Hematopoietic multipotent progenitor cell treated with erythropoietin and hydrocortisone succinate and interleukin-3 and kit ligand, for 4 days (in vitro differentiated cells): ENCODE data around the gene GAR1.
A peak's percentile ranks its signal among the peaks of the same experiment; 100 is the strongest.
"Not testable (repeated sequence)": the region's sequence is repeated elsewhere in the genome, so short reads cannot be mapped to it uniquely, and the experiment has no call there.

ENCODE experiments used
- DNase-seq: peaks from one replicate; pipeline ENCODE4 v3.0.0-alpha.2; 2015

Gene GAR1

DNA sequence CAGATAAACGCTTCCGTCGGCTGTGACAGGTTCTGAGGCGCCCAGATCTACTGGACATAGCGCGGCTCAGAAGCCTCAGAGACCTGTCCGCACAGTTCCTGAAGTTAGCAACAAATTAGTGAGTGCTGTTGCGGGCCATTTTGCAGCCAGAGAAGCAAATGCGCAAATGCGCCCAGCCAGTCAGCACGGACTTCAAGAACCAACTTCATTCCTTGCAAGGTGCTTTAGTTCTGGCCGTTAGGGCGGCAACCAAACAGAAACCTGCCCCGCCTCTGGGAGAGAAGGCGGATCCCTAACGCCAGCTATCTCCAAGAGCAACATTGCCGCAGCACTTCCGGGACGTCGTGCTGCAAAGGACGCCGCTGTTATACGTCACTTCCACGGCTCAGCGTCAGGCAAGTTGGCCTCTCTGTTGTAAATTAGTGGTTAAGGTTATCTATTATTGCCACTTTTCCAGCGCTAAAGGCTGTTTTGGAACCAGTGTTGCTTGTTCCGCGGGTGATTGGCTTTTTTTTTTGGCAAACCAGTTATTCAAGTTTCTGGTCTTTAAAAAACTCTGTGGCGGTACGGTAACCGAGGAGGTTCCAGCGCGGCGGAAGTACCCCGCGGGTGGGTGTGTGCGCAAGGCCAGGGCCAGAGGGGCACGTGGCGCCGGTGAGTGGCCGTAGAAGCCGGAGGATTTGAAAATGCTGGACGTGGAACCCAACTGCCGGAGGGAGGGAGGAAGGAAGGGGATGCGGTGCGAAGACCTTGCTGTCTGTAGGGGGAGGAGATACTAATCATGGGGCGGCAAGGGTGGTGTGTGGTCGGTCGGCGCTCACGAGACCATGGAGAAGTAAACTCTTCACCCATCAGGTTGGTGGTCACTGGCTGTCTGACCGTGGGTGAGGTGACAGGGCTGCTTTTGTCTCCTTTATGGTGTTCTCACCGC, at the start of gene GAR1:
Gene GAR1, plus strand, starts transcription at position 612 of the 931 bp plus-strand sequence. CDS start 403 bp downstream, outside the sequence.
- peak; percentile 99 for DNase-seq

DNA sequence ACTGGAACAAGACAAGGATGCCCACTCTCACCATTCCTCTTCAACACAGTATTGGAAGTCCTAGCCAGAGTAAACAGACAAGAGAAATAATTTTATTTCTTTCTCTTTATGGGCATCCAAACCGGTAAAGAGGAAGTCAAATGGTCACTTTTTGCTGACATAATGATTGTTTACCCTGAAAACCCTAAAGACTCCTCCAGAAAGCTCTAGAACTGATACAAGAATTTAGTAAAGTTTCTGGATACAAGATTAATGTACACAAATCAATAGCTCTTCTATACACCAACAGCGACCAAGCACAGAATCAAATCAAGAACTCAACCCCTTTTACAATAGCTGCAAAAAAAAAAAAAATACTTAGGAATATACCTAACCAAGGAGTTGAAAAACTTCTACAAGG, 33.5 kb upstream of the GAR1 start:
- not testable (repeated sequence) for DNase-seq

DNA sequence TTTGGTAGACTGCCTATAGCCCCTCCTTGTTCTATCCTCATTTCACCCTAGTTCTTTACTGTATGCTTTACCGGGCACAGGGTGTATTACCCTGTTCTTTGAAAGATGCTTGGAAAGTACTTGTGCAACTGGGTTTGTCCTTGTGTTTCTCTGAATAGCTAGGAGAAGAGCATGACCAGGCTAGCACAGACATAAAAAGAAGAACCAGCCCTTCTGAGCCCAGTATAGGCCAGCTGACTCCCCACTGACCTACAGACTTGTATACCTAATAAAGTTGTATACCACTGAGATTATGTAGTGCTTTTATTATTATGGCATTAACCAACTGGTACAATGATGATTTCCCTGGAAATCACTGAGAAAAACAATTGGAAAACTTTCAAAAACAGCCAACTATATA, 28.7 kb upstream of the GAR1 start:
- no peak for DNase-seq

DNA sequence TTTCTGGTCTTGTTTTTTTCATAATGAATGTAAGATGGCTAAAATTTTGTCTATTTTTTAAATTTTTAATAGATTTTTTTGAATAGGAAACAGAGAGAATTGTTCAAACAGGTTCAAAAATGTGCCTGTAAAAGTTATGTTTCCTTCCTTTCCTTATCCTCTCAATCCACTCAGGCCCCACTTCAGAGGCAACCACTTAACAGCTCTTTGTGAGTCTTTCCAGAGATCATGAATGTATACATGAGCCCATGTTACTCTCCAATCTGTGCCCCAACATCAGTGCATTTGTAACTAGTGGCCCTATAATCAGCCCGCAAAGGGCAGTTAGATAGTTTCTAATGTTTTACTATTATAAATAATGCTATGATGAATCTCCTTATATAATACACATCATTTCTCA, 27.8 kb upstream of the GAR1 start:
- DNase-seq, result no peak

DNA sequence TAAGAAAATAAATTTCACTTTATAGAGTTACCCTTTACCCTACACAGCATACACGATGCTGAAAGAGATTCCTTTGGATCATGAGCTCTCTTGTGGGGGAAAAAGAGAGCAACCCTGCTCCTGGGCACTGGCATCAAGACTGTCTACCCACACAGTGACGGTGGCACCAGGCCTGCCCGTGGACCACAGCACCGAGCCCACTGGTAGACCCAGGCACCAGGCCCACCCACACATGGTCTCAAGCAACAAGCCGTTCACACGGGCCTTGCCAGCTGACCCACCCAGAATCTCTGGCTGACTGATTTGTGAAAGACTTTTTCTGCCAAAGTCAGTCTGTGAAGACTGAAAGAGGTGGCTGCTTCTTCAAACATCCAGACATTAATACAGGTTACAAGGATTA, 20.5 kb upstream of the GAR1 start:
- DNase-seq, result no peak

DNA sequence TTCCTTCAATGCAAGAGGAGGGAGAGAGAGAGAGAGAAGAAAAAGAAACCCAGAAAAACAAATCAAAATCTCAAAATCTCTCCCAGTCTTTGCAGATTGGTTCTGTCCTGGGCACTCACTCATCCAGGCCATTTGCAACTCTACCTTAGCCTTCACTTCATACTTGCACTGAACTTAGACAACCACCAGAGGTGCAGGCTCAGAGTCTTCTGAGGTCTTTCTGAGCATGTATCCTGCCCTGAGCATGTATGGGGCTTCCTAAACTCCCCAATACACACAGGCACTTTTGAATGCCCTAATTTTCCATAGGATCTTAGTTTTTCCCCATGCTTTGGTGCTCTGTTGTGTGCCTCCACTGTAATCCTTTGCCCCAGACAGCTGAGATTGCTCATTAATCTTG, 16.7 kb upstream of the GAR1 start:
- DNase-seq, result no peak

DNA sequence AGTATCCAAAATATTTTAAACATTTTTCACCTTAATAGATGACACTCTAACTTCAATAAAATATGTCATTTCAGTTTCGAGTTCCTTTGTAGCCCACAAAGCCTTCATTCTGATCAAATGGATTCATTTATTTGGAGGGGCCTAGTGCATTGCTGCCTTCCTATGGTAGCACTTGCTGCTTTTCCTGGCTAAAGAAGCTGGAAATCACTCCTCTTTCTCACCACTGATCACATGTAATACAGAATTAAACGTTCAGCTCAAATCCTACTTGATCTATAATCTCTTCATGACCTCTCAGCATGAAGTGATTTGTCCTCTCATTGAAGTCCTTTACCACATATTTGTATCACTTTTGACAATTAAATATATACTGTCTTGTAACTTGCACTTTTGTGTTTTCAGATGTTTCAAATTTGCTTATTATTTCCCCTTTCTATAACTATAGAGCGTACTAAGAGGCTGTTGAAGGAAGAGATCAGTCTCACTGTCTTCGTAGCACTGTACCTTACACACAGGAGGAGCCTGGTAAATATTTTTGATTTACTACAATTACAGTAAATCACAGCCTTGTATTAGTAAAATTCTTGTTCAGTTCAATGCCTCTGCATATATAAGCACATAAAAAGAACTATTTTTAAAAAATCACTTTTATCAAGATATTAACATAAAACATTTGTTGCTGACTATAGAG, 14.3 kb upstream of the GAR1 start:
- DNase-seq, result no peak

DNA sequence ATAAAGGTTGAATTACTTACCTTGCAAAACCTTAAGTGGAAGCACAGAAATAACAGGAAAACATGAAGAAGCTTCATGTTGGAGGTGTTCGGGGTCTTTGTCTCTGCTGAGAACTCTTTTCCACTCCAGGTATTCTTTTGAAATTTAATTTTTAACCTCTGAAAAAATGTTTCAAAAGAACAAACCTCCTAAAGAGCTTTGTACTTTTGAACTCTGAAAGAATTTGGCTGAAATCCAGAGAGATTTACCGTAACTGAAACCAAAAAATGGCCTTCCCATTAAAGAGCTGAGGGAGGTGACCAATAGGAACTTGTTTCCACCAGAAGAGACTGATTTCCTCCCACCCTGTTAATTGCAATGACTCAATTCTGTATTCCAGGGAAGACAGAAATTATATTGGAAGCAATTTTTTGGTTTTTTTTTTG, 13.7 kb upstream of the GAR1 start, which contains the start of gene CFI:
Gene CFI, minus strand, starts transcription at position 105 of the 425 bp plus-strand sequence. Its CDS starts 28 bp downstream, at position 77.
- DNase-seq, result peak; percentile 24

DNA sequence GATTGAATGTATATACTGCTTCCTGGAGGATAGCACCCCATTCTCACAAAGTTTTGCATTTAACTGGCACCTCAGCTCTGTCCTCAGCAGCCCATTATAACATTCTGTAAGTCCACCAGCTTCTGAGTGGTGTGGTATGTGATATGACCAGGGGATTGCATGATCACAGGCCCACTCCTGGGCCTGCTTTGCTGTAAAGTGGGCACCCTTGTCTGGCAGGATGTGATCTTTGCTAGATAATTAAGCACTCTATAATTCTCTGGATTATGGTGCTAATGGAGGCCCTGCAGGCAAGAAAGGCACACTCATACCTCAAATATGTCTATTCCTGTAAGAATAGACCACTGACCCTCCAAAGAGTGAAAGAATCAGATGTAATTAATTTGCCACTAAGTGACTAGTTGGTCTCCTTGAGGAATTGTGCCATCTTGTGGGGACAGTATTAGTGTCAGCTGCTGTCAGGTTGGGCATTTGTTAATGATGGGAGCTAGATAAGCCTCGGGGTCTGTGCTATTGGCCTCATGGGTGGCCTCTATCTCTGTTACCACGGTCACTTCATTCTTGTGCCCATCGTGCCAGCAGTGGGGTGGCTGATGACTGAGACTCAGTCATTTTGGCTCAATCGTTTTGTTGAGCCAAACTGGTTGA, 11.5 kb upstream of the GAR1 start:
- peak; percentile 80 for DNase-seq

DNA sequence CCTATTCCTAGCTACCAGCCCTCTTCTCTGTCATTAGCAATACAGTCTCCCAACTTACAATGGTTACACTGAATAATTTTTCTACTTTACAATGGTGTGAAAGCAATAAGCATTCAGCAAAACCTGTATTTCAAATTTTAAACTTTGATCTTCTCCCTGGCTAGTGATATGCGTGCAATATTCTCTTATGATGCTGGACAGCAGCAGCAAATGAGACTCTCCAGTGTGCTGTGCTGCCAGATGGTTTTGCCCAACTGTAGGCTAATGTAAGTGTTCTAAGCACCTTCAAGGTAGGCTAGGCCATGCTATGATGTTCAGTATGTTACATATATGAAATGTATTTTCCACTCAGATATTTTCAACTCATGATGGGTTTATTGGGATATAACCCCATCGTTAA, 5.9 kb upstream of the GAR1 start:
- no peak for DNase-seq

DNA sequence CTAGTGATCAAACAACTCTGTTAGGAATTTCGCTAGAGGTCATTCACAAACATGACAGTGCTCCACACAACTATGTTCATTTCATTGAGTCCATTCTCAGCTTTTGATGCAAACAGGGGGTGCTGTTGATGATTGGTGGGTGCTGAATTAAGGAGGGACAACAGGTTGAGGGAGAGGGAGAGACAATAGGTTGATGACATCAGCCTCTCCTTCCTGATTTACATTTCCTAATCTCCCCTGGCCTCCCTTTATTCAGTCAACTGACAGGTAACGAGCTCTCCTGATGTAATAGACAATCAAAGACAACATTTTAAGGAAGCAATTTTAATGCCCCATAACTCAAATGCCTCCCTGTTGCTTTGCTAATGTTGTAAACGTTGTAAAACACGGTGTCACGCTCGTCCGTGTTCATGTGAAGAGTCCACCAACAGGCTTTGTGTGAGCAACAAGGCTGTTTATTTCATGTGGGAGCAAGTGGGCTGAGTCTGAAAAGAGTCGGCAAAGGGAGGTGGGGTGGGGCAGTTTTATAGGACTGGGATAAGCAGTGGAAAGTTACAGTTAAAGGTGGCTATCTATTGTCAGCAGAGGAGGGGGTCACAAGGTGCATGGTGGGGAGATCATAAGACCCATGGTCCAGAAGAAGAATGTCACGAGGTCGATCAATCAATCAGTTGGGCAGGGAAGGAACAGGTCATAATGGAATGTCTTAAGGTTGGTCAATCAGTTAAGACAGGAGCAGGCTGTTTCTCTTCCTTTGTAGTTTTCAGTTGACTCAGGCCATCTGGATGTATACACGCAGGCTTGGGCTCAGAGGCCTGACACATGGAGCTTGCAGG, 4.8 kb upstream of the GAR1 start:
- no peak for DNase-seq

DNA sequence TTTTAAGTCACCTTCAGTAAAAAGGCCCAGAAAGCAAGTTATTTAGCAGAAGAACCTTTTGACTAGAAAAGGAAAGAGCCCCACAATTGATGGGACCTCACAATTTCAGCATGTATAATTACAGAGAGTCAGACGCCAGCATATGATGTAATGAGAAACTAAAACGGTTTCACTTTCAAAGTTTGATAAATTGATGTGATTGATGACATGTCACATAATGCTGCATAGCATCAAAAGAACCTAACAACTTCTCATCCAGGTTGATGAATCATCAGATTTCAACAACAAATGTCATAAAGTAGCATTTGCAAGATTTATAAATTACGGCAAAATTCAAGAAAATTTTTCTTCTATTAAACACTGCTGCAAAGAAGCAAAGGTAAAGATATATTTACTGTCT, 3.9 kb upstream of the GAR1 start:
- no peak for DNase-seq

DNA sequence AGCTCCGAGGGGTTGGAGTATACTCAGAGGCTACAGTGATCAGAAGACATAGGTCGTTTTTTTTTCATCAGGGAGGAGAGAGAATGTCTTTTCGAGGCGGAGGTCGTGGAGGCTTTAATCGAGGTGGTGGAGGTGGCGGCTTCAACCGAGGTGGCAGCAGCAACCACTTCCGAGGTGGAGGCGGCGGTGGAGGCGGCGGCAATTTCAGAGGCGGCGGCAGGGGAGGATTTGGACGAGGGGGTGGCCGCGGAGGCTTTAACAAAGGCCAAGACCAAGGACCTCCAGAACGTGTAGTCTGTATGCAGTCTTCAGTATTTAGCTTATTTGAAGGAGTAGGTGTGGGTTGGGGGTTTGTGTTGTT, 500 bp downstream of the GAR1 start:
- peak; percentile 51 for DNase-seq

DNA sequence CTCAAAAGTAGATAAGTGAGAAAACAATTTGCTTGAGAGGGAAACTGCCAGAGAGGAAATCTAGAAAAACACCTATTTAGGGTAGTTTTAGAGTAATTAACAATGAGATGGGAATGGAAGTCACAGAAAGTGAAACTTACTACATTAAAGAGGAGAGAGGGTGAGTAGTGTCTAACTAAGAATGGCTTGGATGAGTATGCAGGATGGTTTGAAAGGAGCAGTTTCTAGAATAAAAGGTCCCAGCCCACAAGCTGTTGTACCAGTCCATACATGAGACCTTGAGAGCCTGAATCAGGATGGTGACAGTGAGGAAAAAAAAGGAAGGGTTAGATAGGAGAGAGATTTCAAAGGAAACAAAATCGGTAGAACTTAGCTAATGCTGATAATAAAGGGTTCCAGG, 1.3 kb downstream of the GAR1 start:
- no peak for DNase-seq

DNA sequence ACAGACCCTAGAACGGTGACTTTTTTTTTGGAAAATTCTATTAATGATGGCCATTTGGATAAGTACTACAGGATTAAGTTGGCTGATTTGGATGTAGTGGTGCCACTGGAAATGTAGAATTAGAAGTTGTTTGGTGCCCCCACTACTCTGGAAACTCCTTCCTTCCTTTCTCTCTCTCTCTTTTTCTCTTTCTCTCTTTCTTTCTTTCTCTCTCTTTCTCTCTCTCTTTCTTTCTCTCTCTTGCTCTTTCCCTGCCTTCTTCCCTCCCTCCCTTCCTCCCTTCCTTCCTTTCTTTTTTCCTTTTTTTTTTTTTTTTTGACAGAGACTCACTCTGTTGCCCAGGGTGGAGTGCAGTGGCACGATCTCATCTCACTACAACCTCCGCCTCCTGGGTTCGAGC, 2.7 kb downstream of the GAR1 start:
- no peak for DNase-seq

DNA sequence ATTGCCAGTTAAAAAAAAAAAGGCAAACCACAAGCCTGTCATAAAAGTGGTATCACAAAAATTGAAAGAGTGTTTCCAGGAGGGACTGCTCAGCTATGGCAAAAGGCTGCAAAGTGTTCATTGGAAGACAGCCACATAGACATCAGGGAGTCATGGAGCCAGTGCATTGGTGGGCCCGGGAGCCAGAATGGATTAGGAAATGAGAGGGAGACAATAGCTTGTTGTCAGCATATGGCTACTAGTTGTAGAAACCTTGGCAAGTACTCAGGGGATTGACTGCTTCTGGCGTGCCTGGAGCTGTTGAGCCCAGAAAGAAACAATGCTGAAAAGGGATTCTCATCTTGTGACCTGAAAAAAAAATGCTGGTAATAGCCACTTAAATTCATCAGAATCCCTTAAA, 5.0 kb downstream of the GAR1 start:
- no peak for DNase-seq

DNA sequence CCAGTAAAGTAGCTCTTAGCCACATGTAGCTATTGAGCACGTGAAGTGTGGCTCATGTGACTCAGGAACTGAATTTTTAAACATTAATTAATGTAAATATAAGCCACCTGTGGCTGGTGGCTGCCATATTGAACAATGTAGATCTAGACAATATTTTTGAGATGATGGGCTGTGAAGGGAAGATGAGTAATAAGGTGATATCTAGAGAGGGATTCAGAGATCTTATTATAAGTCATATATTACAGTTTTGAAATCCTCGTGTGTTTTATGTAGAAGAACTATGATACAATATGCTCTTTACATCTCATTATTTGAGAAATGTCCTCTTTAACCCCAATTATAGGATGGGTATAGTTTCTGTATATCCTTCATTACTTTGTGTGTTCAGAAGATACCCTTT, 5.6 kb downstream of the GAR1 start:
- DNase-seq, result no peak

DNA sequence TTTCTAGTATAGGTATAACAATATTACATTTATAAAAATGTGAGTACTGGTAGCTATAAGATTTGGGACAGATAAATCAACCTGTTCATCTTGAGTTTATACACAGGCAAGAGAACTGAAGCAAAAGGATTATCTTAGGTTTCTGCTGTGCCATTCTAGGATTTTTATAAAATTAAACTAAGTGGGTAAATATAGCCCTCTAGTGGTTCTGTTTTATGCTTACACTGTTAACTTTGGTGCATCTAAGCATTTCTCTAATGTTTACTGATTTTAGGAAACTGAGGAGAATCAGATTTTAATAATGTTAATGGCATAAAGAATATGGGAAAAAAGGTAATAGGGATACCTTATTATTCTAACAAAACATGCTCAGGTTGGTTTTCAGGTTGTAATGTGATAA, 11.2 kb downstream of the GAR1 start:
- DNase-seq, result peak; percentile 69

DNA sequence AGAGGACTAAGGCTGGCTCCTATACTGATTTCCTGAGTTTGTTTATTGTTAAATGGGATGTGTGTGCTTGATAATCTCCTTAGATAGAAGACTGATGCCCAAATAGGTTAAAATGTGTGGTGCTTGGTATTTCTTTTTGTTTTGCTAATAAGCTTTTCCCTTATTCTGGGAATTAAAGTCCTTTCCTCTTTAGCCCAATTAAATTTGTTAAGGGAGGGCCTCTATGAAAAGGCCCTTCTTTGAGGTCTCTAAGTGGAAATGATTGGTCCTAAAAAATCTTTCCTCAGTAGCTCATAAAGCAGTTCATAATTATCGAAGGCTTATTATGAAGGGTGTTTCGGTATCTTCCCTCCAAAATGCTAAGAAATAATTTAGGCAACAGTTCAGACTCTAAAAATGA, 12.1 kb downstream of the GAR1 start, which contains the start of gene RRH:
Gene RRH, plus strand, starts transcription at position 301 of the 400 bp plus-strand sequence. Its CDS starts 56 bp downstream, at position 357.
- DNase-seq, result no peak

DNA sequence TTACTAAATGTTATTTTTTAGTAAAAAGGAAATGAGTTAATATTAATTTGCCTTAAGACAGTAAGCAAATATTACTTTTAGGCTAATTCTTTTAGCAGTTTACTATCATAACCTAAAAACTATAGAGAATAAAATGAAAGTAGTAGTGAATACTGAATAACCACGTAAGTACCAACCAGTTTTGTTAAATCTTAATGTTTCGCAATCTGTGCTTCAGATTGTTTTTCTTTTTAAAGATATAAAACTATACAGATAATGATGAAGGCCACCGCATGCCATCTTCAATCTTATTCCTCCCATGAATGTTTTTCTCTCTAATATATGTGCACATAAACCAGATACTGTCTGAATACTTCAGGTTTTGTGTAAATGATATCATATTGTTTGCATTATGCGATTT, 18.2 kb downstream of the GAR1 start:
- no peak for DNase-seq

DNA sequence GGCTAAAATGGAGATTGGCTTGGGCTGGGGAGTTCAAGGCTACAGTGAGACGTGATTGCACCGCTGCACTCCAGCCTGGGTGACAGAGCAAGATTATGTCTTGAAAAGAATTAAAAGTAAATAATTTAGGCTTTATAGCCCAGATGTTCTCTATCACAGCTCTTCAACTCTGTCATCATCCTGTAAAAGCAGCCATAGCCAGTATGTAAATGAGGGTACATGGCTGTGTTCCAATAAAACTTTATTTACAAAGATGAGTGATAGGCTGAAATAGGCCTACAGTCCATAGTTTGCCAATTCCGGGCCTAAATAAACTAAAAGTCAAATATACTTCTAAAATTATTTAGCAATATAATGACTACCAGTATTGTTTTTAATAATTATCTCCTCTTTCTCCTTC, 21.4 kb downstream of the GAR1 start:
- DNase-seq, result no peak

DNA sequence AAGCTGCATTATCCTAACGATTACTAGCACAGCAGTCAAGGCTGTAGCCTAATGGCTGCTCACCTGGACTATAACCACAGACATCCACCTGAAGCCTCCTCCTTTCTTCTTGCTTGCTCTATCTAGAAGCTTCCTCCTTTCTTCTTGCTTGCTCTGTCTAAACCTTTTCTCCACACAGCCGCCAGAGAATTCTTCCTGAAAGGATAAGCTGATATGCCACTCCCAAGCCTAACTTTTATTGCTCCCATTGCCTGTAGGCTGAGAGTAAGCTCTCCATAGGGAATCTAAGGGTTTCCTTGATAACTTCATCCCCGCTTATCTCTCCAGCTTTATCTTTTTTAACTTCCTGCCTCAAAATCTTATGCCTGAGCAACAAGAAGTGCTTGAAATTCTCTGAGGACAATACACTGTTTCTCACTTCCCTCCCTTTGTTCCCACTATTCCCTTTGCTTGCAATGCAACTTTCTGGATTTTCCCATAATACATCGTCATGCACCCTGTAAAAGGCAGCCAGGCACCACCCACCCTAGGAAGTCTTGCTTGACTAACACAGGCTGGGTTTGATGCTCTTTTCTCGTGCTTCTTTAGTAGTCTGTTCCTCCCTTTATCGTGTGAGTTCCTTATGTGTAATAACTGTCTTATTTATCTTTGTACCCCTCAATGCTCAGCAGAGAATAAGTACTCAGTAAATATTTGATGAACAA, 31.0 kb downstream of the GAR1 start:
- no peak for DNase-seq
